G401 (cell line): ENCODE results near the gene SLC47A2. TPM values are rescaled to one million over a fixed set of nuclear protein-coding genes. Genes with fewer than 3 reads are reported as not detected.
A peak's percentile ranks its signal among the peaks of the same experiment; 100 is the strongest.
"Not testable (repeated sequence)": the region's sequence is repeated elsewhere in the genome, so short reads cannot be mapped to it uniquely, and the experiment has no call there.

Experiments used
- DNase-seq: peaks from one replicate; pipeline ENCODE4 v3.0.0-alpha.2; 2015; ENCODE audit warnings: low spot score
- in situ Hi-C: cut with HindIII; loops from 2 replicates; pipeline ENCODE4 v1.10.0; 2016; ENCODE audit warnings: low sequenced_read_pairs, mixed read lengths
- total RNA-seq: library from RNA; depleted of rRNA; stranded (reverse); fragments of >200 nt; shearing (Covaris generic); gene quantifications from 2 replicates; pipeline ENCODE4 v1.2.3, GENCODE V29; 2014; rRNA removed

The SLC47A2 gene
- not detected in 2 replicates for total RNA-seq

GRCh38 chr17:19716108-19717030 lies at the start of gene SLC47A2:
SLC47A2 (minus strand) TSS chr17:19716584; CDS start chr17:19716555, 29 bp downstream.
- no peak for DNase-seq
- in situ Hi-C loops, result no loop called here

- no peak for DNase-seq
- in situ Hi-C loops, result no loop called here
Measured at GRCh38 chr17:19766016-19766415, 49.6 kb upstream of the SLC47A2 start.

GRCh38 chr17:19763991-19764390 lies 47.6 kb upstream of the SLC47A2 start:
- in situ Hi-C loops, DNase-seq: not testable (repeated sequence)

- in situ Hi-C loops, result no loop called here
Measured at GRCh38 chr17:19763416-19763815, 47.0 kb upstream of the SLC47A2 start.

GRCh38 chr17:19762515-19762961 lies 46.2 kb upstream of the SLC47A2 start:
- DNase-seq, result peak; percentile 71

More at GRCh38 chr17:19763416-19763815, 47.0 kb upstream of the SLC47A2 start:
- no peak for DNase-seq

GRCh38 chr17:19760746-19761145 lies 44.4 kb upstream of the SLC47A2 start:
- in situ Hi-C loops, result no loop called here
- no peak for DNase-seq

More at GRCh38 chr17:19762515-19762961, 46.2 kb upstream of the SLC47A2 start:
- in situ Hi-C loops, result no loop called here

- DNase-seq, result no peak
- in situ Hi-C loops, result no loop called here
Measured at GRCh38 chr17:19759568-19760549, 43.5 kb upstream of the SLC47A2 start.

GRCh38 chr17:19757536-19758180 lies 41.3 kb upstream of the SLC47A2 start:
- in situ Hi-C loops, result no loop called here

GRCh38 chr17:19756546-19756945 lies 40.2 kb upstream of the SLC47A2 start:
- in situ Hi-C loops, result no loop called here
- DNase-seq, result no peak

More at GRCh38 chr17:19757536-19758180, 41.3 kb upstream of the SLC47A2 start:
- DNase-seq, result no peak

GRCh38 chr17:19755821-19756510 lies 39.6 kb upstream of the SLC47A2 start:
- in situ Hi-C loops, result no loop called here
- DNase-seq, result no peak

- in situ Hi-C loops, result no loop called here
Measured at GRCh38 chr17:19755392-19755791, 39.0 kb upstream of the SLC47A2 start.

GRCh38 chr17:19753661-19754463 lies 37.5 kb upstream of the SLC47A2 start:
- in situ Hi-C loops, result no loop called here
- DNase-seq, result peak; percentile 70

More at GRCh38 chr17:19755392-19755791, 39.0 kb upstream of the SLC47A2 start:
- no peak for DNase-seq

GRCh38 chr17:19753051-19753509 lies 36.7 kb upstream of the SLC47A2 start:
- in situ Hi-C loops, result no loop called here

GRCh38 chr17:19752216-19753050 lies 36.0 kb upstream of the SLC47A2 start:
- in situ Hi-C loops, result no loop called here
- no peak for DNase-seq

More at GRCh38 chr17:19753051-19753509, 36.7 kb upstream of the SLC47A2 start:
- DNase-seq, result no peak

- DNase-seq, result no peak
- in situ Hi-C loops, result no loop called here
Measured at GRCh38 chr17:19750835-19751234, 34.5 kb upstream of the SLC47A2 start.

GRCh38 chr17:19750020-19750572 lies 33.7 kb upstream of the SLC47A2 start:
- no peak for DNase-seq
- in situ Hi-C loops, result no loop called here
